HCT116 (cell line): Measurements from ENCODE around the gene SPIRE1. TPM values are rescaled to one million over a fixed set of nuclear protein-coding genes. Genes with fewer than 3 reads are reported as not detected.

ENCODE experiments used
- ATAC-seq: fragments of 200-7000 bp; cut with Tn5 transposase; 2 replicates; pipeline ENCODE4 v1.9.1; 2020; ENCODE audit warnings: mild to moderate bottlenecking, moderate library complexity
- BruUV-seq: library from RNA; stranded (reverse); fragments of 400-500 nt; replicated peaks from 2 replicates; lab custom pipeline; 2021; lab: Mats Ljungman, UMichigan
- CTCF ChIA-PET: fragments of 300-600 bp; sonication (Branson Sonifier 250); formaldehyde crosslinking; loops from one replicate; lab custom pipeline; 2021; ENCODE audit warnings: antibody characterized with exemption; lab: Charles Lee
- POLR2A ChIA-PET: fragments of 300-600, 350-600 bp; sonication (Branson Sonifier 250); formaldehyde crosslinking; loops from one replicate; lab custom pipeline; 2021; ENCODE audit warnings: antibody characterized with exemption; lab: Charles Lee
- RAD21 ChIA-PET, 2 experiments: fragments of 300-600 bp; sonication (Branson Sonifier 250); formaldehyde crosslinking; loops; one replicate each; lab custom pipeline; 2023; ENCODE audit warnings: low total read pairs in 2 of 2; ENCODE audit not compliant: uncharacterized antibody in 2 of 2, unreplicated experiment in 2 of 2, low non-redundant PET in 1 of 2; lab: Charles Lee
- DNase-seq: peaks from one replicate; pipeline ENCODE4 v3.0.0-alpha.2; 2010; ENCODE audit warnings: low read depth, low spot score
- H2AFZ ChIP-seq: fragments of 200-600 bp; shearing (Covaris generic), sonication (generic); 2 replicates; pipeline ENCODE4 v1.6.1; 2017; ENCODE audit warnings: low read depth, mixed run types, mixed read lengths, antibody characterized with exemption, low read length; ENCODE audit not compliant: poor library complexity, severe bottlenecking
- H3K27ac ChIP-seq: 2 replicates; pipeline ENCODE4 v1.5.1; 2012; ENCODE audit warnings: low read depth, low read length
- H3K27me3 ChIP-seq: fragments of 200-600 bp; sonication (generic); 2 replicates; pipeline ENCODE4 v1.6.1; 2016; ENCODE audit warnings: mixed run types, low read length, mixed read lengths; ENCODE audit not compliant: insufficient read depth
- H3K36me3 ChIP-seq, 2 experiments: fragments of 200-500 bp in 1 of 2; fragments of 200-600 bp in 1 of 2; sonication (Bioruptor generic) in 1 of 2; sonication (generic) in 1 of 2; 2 replicates each; pipeline versions ENCODE4 v1.5.1 to v1.6.1; 2014 to 2016; ENCODE audit warnings: low read length in 2 of 2, inconsistent platforms in 1 of 2, mixed read lengths in 1 of 2, mixed run types in 1 of 2; ENCODE audit not compliant: insufficient read depth in 2 of 2, control insufficient read depth in 1 of 2
- H3K4me1 ChIP-seq, 2 experiments: fragments of 200-600 bp in 1 of 2; sonication (generic) in 1 of 2; 2 replicates each; pipeline versions ENCODE4 v1.5.1 to v1.6.1; 2012 to 2017; ENCODE audit warnings: low read length in 2 of 2, inconsistent platforms in 1 of 2, mild to moderate bottlenecking in 1 of 2, mixed read lengths in 1 of 2, mixed run types in 1 of 2, moderate library complexity in 1 of 2; ENCODE audit not compliant: insufficient read depth in 2 of 2, control insufficient read depth in 1 of 2
- H3K4me2 ChIP-seq: fragments of 200-600 bp; sonication (generic); 2 replicates; pipeline ENCODE4 v1.6.1; 2017; ENCODE audit warnings: mixed run types, low read length, mixed read lengths
- H3K4me3 ChIP-seq, 2 experiments: fragments of 200-600 bp in 1 of 2; sonication (generic) in 1 of 2; replicated peaks in 1 of 2; 2 replicates each; pipeline ENCODE4 v1.5.1; 2011 to 2016; ENCODE audit warnings: low read length in 2 of 2, control low read depth in 1 of 2, low read depth in 1 of 2, mild to moderate bottlenecking in 1 of 2, mixed read lengths in 1 of 2, mixed run types in 1 of 2
- H3K79me2 ChIP-seq: fragments of 200-600 bp; sonication (generic); 2 replicates; pipeline ENCODE4 v1.6.1; 2017; ENCODE audit warnings: mild to moderate bottlenecking, mixed run types, low read length, moderate library complexity, mixed read lengths; ENCODE audit not compliant: insufficient read depth
- H3K9ac ChIP-seq: fragments of 200-600 bp; sonication (generic); 2 replicates; pipeline ENCODE4 v1.6.1; 2016; ENCODE audit warnings: low read length, mixed read lengths
- H3K9me2 ChIP-seq: fragments of 200-600 bp; sonication (generic), shearing (Covaris generic); 2 replicates; pipeline ENCODE4 v1.6.1; 2017; ENCODE audit warnings: mixed run types, mild to moderate bottlenecking, moderate library complexity; ENCODE audit not compliant: insufficient read depth
- H3K9me3 ChIP-seq, 2 experiments: fragments of 200-500 bp in 1 of 2; fragments of 200-600 bp in 1 of 2; sonication (Bioruptor generic) in 1 of 2; sonication (generic) in 1 of 2; 2 replicates each; pipeline ENCODE4 v1.6.1; 2014 to 2017; ENCODE audit warnings: low read length in 2 of 2, mixed read lengths in 2 of 2, inconsistent platforms in 1 of 2, low read depth in 1 of 2, mild to moderate bottlenecking in 1 of 2, mixed run types in 1 of 2, moderate library complexity in 1 of 2; ENCODE audit not compliant: control insufficient read depth in 1 of 2, insufficient read depth in 1 of 2
- H4K20me1 ChIP-seq: fragments of 200-600 bp; sonication (generic), shearing (Covaris generic); 2 replicates; pipeline ENCODE4 v1.6.1; 2017; ENCODE audit warnings: mixed run types, mild to moderate bottlenecking, moderate library complexity; ENCODE audit not compliant: insufficient read depth
- CEBPB ChIP-seq: IDR thresholded peaks from 2 replicates; pipeline ENCODE4 v1.6.1; 2012; ENCODE audit warnings: low read depth
- EZH2 ChIP-seq: fragments of 200-600 bp; sonication (generic); IDR thresholded peaks from 2 replicates; pipeline ENCODE4 v1.6.1; 2017; ENCODE audit warnings: antibody characterized with exemption, mixed run types
- POLR2A ChIP-seq: IDR thresholded peaks from 2 replicates; pipeline ENCODE4 v1.7.0; 2011; ENCODE audit warnings: borderline replicate concordance; ENCODE audit not compliant: insufficient read depth, insufficient read length; ENCODE audit errors: extremely low read depth
- POLR2AphosphoS5 ChIP-seq: IDR thresholded peaks from 2 replicates; pipeline ENCODE4 v1.6.1; 2011; ENCODE audit warnings: mild to moderate bottlenecking, low read depth, low read length, moderate library complexity
- RAD21 ChIP-seq: IDR thresholded peaks from 2 replicates; pipeline ENCODE4 v1.6.1; 2012; ENCODE audit warnings: low read depth, mild to moderate bottlenecking
- TCF7L2 ChIP-seq: IDR thresholded peaks from 2 replicates; pipeline ENCODE4 v1.7.0; 2011; ENCODE audit warnings: borderline replicate concordance, inconsistent platforms; ENCODE audit not compliant: insufficient read depth, insufficient read length; ENCODE audit errors: extremely low read depth
- YY1 ChIP-seq: IDR thresholded peaks from 2 replicates; pipeline ENCODE4 v1.6.1; 2011; ENCODE audit warnings: low read length, low read depth, moderate library complexity, mild to moderate bottlenecking; ENCODE audit not compliant: insufficient replicate concordance; ENCODE audit errors: extremely low read depth
- ZFX ChIP-seq: fragments of 450-650 bp; IDR thresholded peaks from 2 replicates; pipeline ENCODE4 v1.6.1; 2017
- ZNF274 ChIP-seq: fragments of 200-500 bp; sonication (Bioruptor generic); IDR thresholded peaks from 2 replicates; pipeline ENCODE4 v1.6.1; 2014; ENCODE audit warnings: mild to moderate bottlenecking, low read depth, low read length, inconsistent platforms
- intact Hi-C: fragments of 100-400 bp; cut with micrococcal nuclease; formaldehyde crosslinking; loops from 2 replicates; pipeline ENCODE4 v1.10.0; 2022
- total RNA-seq: library from RNA; stranded (reverse); gene quantifications from one replicate; pipeline ENCODE4 v1.2.1, GENCODE V29; 2021; ENCODE audit not compliant: unreplicated experiment
- TF ChIP-seq, protein P1 (sequence below), 3 experiments: fragments of 200-600 bp in 1 of 3; sonication (generic) in 1 of 3; IDR thresholded peaks in 2 of 3; conservative IDR thresholded peaks in 1 of 3; 2 replicates each; pipeline ENCODE4 v1.5.1; 2012 to 2017; ENCODE audit warnings: low read depth in 2 of 3, low read length in 2 of 3, antibody characterized with exemption in 1 of 3, borderline replicate concordance in 1 of 3, control low read depth in 1 of 3, mild to moderate bottlenecking in 1 of 3, mixed read lengths in 1 of 3, mixed run types in 1 of 3, moderate library complexity in 1 of 3; ENCODE audit not compliant: insufficient read depth in 1 of 3
- TF ChIP-seq, protein P2 (sequence below): IDR thresholded peaks from 2 replicates; pipeline ENCODE4 v1.6.1; 2012
- TF ChIP-seq, protein P3 (sequence below): IDR thresholded peaks from 2 replicates; pipeline ENCODE4 v1.6.1; 2011; ENCODE audit warnings: mild to moderate bottlenecking, low read length, moderate library complexity; ENCODE audit not compliant: insufficient replicate concordance; ENCODE audit errors: extremely low read depth

Gene SPIRE1
- total RNA-seq, 1 experiment from 2014 or later = 26.6 TPM

DNA sequence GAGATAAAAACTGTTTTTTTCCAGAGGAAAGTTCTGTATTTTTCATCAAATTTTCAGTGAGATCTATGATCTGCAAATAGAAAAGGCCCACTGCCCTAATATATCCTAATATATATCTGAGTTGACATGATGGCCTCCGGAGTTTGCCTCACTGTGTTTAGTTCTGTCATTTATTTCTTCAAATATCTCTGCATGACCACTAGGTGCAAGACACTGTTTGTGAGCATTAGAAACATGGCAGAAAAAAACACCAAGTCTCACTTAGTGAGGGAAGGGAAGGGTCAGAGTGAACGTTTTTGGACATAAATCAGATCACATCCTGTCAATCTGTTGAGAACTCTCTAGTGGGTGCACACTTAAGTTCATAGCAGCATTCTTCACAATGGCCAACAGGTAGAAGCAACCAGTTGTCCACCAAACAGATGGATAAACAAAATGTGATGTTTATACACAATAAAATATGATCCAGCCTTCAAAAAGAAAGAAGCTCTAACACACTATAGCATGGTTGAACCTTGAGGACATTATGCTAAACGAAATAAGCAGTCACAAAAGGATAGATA, 53.4 kb downstream of the SPIRE1 start:
- Histone ChIP-seq H3K36me3 (no peaks in the 10 kb centered on the region), H3K4me1 (peaks cover 25 to 30% of the 10 kb centered on the region in 2 experiments), H3K27ac (no peak overlapping the region), H3K9me3 (no peaks in the 10 kb centered on the region), H3K27me3 (no peaks in the 10 kb centered on the region), H2AFZ (no peak overlapping the region), H4K20me1 (no peaks in the 10 kb centered on the region), H3K9me2 (no peaks in the 10 kb centered on the region), H3K9ac (no peak overlapping the region), H3K4me2 (no peak overlapping the region)
- ChIA-PET RAD21 (no interaction called here), CTCF (no interaction called here), POLR2A (no interaction called here)
- ATAC-seq = peak; percentile 49
- DNase-seq = no peak
- intact Hi-C loops = no loop called here
- no TSS peak for BruUV-seq
- TF ChIP-seq, protein P1, sequence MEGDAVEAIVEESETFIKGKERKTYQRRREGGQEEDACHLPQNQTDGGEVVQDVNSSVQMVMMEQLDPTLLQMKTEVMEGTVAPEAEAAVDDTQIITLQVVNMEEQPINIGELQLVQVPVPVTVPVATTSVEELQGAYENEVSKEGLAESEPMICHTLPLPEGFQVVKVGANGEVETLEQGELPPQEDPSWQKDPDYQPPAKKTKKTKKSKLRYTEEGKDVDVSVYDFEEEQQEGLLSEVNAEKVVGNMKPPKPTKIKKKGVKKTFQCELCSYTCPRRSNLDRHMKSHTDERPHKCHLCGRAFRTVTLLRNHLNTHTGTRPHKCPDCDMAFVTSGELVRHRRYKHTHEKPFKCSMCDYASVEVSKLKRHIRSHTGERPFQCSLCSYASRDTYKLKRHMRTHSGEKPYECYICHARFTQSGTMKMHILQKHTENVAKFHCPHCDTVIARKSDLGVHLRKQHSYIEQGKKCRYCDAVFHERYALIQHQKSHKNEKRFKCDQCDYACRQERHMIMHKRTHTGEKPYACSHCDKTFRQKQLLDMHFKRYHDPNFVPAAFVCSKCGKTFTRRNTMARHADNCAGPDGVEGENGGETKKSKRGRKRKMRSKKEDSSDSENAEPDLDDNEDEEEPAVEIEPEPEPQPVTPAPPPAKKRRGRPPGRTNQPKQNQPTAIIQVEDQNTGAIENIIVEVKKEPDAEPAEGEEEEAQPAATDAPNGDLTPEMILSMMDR (IDR thresholded peaks at IDR 0.05 in 2 of 3, conservative IDR thresholded peaks at IDR 0.05 in 1 of 3; ENCODE audit: borderline replicate concordance in 1 of 3, insufficient read depth in 1 of 3, low read depth in 2 of 3, low read length in 2 of 3) = peak in 2 of 3 experiments; percentile 22 to 40; a peak in 3 of 6 replicates
- no peak for TF ChIP-seq RAD21
- TF ChIP-seq POLR2AphosphoS5 = no peak
- TF ChIP-seq, all 23 proteins: peak for 1
- no peaks in the 10 kb centered on the region; the same call in 1 of the 2 replicates for H3K79me2 ChIP-seq
- no peak overlapping the region for H3K4me3 ChIP-seq

DNA sequence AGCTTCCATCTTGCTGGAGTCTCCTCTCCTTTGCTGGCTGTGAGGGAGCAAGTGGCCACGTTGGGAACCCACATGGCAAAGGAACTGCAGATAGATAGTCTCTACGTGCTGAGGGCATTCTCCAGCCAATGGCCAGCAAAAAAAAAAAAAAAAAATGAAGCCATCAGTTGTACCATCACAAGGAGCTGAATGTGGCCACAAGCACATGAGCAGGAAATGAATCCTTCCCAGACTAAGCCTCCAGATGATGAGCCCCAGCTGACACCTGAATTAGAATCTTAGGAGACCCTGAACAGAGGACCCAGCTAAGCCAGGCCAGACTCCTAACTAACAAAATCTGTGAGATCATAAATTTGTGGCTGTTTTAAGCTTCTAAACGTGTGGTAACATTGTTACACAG, 57.9 kb downstream of the SPIRE1 start:
- intact Hi-C loops = loop anchor here (5.0 kb wide), 1 partner anchor 42 kb away; no protein-coding TSS in a partner anchor
- ATAC-seq (no peak), DNase-seq (no peak)
- no peak overlapping the region for H2AFZ ChIP-seq
- H3K9me2 ChIP-seq = no peaks in the 10 kb centered on the region
- ChIA-PET CTCF (no interaction called here), POLR2A (no interaction called here), RAD21 (no interaction called here)
- no peaks in the 10 kb centered on the region for H3K27me3 ChIP-seq
- no peak overlapping the region for H3K27ac ChIP-seq
- peaks cover 39 to 41% of the 10 kb centered on the region in 2 experiments for H3K4me1 ChIP-seq
- H3K4me3 ChIP-seq = no peak overlapping the region
- no peaks in the 10 kb centered on the region for H3K36me3 ChIP-seq
- peak overlapping the region; percentile 11 for H3K4me2 ChIP-seq
- no TSS peak for BruUV-seq
- H3K9ac ChIP-seq = no peak overlapping the region
- H3K9me3 ChIP-seq = no peaks in the 10 kb centered on the region
- H4K20me1 ChIP-seq = no peaks in the 10 kb centered on the region
- peaks cover 5% of the 10 kb centered on the region; the same call in 1 of the 2 replicates for H3K79me2 ChIP-seq
- TF ChIP-seq, protein P1 (IDR thresholded peaks at IDR 0.05 in 2 of 3, conservative IDR thresholded peaks at IDR 0.05 in 1 of 3; ENCODE audit: borderline replicate concordance in 1 of 3, insufficient read depth in 1 of 3, low read depth in 2 of 3, low read length in 2 of 3) = no peak
- no peak for TF ChIP-seq POLR2A
- TF ChIP-seq CEBPB = no peak
- TF ChIP-seq, protein P2, sequence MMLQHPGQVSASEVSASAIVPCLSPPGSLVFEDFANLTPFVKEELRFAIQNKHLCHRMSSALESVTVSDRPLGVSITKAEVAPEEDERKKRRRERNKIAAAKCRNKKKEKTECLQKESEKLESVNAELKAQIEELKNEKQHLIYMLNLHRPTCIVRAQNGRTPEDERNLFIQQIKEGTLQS = no peak
- no peak for TF ChIP-seq ZFX
- TF ChIP-seq ZNF274 = no peak
- TF ChIP-seq TCF7L2 = no peak
- TF ChIP-seq, protein P3, sequence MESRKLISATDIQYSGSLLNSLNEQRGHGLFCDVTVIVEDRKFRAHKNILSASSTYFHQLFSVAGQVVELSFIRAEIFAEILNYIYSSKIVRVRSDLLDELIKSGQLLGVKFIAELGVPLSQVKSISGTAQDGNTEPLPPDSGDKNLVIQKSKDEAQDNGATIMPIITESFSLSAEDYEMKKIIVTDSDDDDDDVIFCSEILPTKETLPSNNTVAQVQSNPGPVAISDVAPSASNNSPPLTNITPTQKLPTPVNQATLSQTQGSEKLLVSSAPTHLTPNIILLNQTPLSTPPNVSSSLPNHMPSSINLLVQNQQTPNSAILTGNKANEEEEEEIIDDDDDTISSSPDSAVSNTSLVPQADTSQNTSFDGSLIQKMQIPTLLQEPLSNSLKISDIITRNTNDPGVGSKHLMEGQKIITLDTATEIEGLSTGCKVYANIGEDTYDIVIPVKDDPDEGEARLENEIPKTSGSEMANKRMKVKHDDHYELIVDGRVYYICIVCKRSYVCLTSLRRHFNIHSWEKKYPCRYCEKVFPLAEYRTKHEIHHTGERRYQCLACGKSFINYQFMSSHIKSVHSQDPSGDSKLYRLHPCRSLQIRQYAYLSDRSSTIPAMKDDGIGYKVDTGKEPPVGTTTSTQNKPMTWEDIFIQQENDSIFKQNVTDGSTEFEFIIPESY = no peak
- no peak for TF ChIP-seq YY1
- TF ChIP-seq EZH2 = no peak
